Smooth muscle cell (in vitro differentiated cells): ENCODE data around the gene SMIM35. TPM values are rescaled to one million over a fixed set of nuclear protein-coding genes. Genes with fewer than 3 reads are reported as not detected.

Experiments
- DNase-seq: peaks from one replicate; lab custom pipeline; 2025; ENCODE audit not compliant: unreplicated experiment; lab: John Stamatoyannopoulos, UW
- H2AFZ ChIP-seq: fragments of 200-600 bp; sonication (generic); 2 replicates; pipeline ENCODE4 v1.6.0; 2016; ENCODE audit warnings: antibody characterized with exemption, low read depth, mild to moderate bottlenecking
- H3F3A ChIP-seq: fragments of 200-600 bp; sonication (generic); 2 replicates; pipeline ENCODE4 v1.6.0; 2017; ENCODE audit warnings: antibody characterized with exemption, low read depth
- H3K27ac ChIP-seq: fragments of 200-600 bp; sonication (generic); 2 replicates; pipeline ENCODE4 v1.5.1; 2016; ENCODE audit warnings: low read depth, mild to moderate bottlenecking
- H3K27me3 ChIP-seq: fragments of 200-600 bp; sonication (generic); 2 replicates; pipeline ENCODE4 v1.6.1; 2016; ENCODE audit warnings: low read depth, mild to moderate bottlenecking
- H3K36me3 ChIP-seq: fragments of 200-600 bp; sonication (generic); 2 replicates; pipeline ENCODE4 v1.5.1; 2016; ENCODE audit warnings: low read depth
- H3K4me1 ChIP-seq: fragments of 200-600 bp; sonication (generic); 2 replicates; pipeline ENCODE4 v1.5.1; 2016; ENCODE audit warnings: low read depth
- H3K4me2 ChIP-seq: fragments of 200-600 bp; sonication (generic); 2 replicates; pipeline ENCODE4 v1.6.0; 2016; ENCODE audit warnings: mild to moderate bottlenecking
- H3K4me3 ChIP-seq: fragments of 200-600 bp; sonication (generic); 2 replicates; pipeline ENCODE4 v1.5.1; 2016; ENCODE audit warnings: mild to moderate bottlenecking
- H3K79me2 ChIP-seq: fragments of 200-600 bp; sonication (generic); 2 replicates; pipeline ENCODE4 v1.6.0; 2016; ENCODE audit warnings: low read depth, mild to moderate bottlenecking
- H3K9ac ChIP-seq: fragments of 200-600 bp; sonication (generic); 2 replicates; pipeline ENCODE4 v1.6.0; 2016; ENCODE audit warnings: low read depth
- H3K9me3 ChIP-seq: fragments of 200-600 bp; sonication (generic); replicated peaks from 2 replicates; pipeline ENCODE4 v1.5.1; 2016; ENCODE audit warnings: low read depth
- H4K20me1 ChIP-seq: fragments of 200-600 bp; sonication (generic); 2 replicates; pipeline ENCODE4 v1.6.0; 2016; ENCODE audit warnings: low read depth
- WGBS: methylation state at CpG from one replicate; pipeline ENCODE4 v1.1.7; 2016; ENCODE audit warnings: low lambda C conversion rate; 5-methylcytosine and 5-hydroxymethylcytosine counted together
- polyA plus RNA-seq: library from polyadenylated mRNA; unstranded; fragments of >200 nt; fragmentation: Nextera tagmentation; extraction: Ambion mirVana; gene quantifications from 2 replicates; pipeline ENCODE4 v1.2.1, GENCODE V29; 2016
- total RNA-seq: library from RNA; depleted of rRNA; stranded (reverse); fragments of >200 nt; gene quantifications from 2 replicates; pipeline ENCODE4 v1.2.3, GENCODE V29; 2014
- TF ChIP-seq, protein P1 (sequence below): fragments of 200-600 bp; sonication (generic); IDR thresholded peaks from 2 replicates; pipeline ENCODE4 v1.5.1; 2017; ENCODE audit warnings: borderline replicate concordance, mild to moderate bottlenecking, antibody characterized with exemption; ENCODE audit not compliant: insufficient read depth, poor library complexity, severe bottlenecking

The SMIM35 gene
- total and polyA plus RNA-seq, 2 experiments from 2014 or later = not detected

DNA sequence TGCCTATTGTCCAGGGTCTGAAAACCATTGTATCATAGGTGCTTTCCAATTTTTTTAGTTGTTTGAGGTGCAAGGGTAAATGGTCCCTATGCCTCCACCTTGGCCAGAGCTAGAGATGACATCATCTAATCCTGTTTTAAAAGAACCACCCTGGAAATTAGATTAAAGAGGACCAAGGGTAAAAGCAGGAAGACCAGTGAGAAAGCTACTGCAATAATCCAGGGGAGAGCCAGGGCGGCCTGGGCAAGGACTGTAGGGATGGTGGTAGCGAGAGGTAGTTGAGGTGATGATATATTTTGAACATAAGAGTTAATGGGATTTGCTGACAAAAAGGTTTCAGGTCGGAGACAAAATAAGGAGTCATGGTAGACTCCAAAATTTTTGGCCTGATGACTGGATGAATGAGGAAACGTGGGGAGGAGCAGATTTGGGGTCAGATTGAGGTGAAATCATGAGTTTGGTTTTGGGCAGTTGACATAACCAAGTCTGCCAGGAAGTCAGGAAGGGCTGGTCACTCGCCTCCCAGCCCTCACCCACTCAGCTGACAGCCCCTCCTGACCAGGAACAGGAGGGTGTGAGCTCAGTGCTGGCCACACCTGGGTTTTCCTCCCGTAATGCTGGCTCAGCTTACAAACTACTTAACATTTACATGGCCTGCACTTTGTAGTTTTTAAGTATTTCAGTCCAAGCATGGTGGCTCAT, 42.9 kb upstream of the SMIM35 start:
- Histone ChIP-seq H4K20me1 (no peaks in the 10 kb centered on the region), H3K9me3 (no peaks in the 10 kb centered on the region), H3K4me3 (no peak overlapping the region), H3K4me2 (no peak overlapping the region), H3K36me3 (no peaks in the 10 kb centered on the region), H3F3A (no peaks in the 10 kb centered on the region), H3K27me3 (peaks cover 20% of the 10 kb centered on the region), H3K9ac (no peak overlapping the region), H3K79me2 (no peaks in the 10 kb centered on the region), H2AFZ (no peak overlapping the region), H3K4me1 (no peaks in the 10 kb centered on the region), H3K27ac (no peak overlapping the region)
- DNase-seq = no peak
- 94% methylated on average over 6 of the region's 6 CpGs for WGBS
- TF ChIP-seq, protein P1, sequence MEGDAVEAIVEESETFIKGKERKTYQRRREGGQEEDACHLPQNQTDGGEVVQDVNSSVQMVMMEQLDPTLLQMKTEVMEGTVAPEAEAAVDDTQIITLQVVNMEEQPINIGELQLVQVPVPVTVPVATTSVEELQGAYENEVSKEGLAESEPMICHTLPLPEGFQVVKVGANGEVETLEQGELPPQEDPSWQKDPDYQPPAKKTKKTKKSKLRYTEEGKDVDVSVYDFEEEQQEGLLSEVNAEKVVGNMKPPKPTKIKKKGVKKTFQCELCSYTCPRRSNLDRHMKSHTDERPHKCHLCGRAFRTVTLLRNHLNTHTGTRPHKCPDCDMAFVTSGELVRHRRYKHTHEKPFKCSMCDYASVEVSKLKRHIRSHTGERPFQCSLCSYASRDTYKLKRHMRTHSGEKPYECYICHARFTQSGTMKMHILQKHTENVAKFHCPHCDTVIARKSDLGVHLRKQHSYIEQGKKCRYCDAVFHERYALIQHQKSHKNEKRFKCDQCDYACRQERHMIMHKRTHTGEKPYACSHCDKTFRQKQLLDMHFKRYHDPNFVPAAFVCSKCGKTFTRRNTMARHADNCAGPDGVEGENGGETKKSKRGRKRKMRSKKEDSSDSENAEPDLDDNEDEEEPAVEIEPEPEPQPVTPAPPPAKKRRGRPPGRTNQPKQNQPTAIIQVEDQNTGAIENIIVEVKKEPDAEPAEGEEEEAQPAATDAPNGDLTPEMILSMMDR = no peak

DNA sequence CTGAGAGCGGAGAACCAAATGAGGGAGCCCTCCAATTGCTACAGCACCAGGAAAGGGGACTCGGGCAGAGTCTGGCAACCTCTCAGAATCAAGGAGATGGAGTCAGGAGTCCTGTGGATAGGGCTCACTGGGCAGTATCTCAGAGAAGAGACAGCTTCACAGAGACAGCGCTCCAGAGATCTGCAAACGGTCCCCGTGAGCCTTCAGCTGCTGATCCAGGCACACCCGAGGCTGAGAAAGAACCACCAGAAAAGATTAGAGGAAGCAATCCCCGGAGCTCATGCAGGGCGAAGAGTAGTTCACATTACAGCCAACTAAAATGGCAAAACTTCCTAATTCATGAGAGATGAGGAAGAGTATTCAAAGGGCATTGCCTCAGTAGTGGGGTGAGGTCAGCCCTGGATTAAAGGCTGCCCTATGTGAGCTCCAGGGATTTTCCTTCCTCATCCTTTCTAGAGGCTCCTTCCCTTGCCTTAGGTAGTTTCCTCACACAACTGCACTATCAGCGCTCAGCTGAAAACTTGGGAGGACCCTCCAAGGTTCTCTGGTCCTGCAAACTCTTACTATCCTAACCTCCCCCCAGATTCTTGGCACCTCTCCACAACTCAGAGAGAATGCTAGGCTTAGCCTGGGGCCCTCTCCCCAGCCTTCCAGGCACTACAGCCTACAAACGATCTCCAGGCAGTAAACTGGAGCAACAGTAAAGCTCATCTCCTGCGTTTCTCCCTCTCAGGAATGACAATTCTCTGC, 42.1 kb upstream of the SMIM35 start:
- no peaks in the 10 kb centered on the region for H3K9me3 ChIP-seq
- H3K4me2 ChIP-seq = no peak overlapping the region
- H3K4me3 ChIP-seq = no peak overlapping the region
- TF ChIP-seq, protein P1 = no peak
- no peak overlapping the region for H3K27ac ChIP-seq
- peaks cover 13% of the 10 kb centered on the region for H3K27me3 ChIP-seq
- DNase-seq = no peak
- H3K79me2 ChIP-seq = no peaks in the 10 kb centered on the region
- no peaks in the 10 kb centered on the region for H3K4me1 ChIP-seq
- 74% methylated on average over 11 of the region's 11 CpGs for WGBS
- H3K9ac ChIP-seq = no peak overlapping the region
- H2AFZ ChIP-seq = no peak overlapping the region
- H4K20me1 ChIP-seq = no peaks in the 10 kb centered on the region
- H3F3A ChIP-seq = no peaks in the 10 kb centered on the region
- H3K36me3 ChIP-seq = no peaks in the 10 kb centered on the region

DNA sequence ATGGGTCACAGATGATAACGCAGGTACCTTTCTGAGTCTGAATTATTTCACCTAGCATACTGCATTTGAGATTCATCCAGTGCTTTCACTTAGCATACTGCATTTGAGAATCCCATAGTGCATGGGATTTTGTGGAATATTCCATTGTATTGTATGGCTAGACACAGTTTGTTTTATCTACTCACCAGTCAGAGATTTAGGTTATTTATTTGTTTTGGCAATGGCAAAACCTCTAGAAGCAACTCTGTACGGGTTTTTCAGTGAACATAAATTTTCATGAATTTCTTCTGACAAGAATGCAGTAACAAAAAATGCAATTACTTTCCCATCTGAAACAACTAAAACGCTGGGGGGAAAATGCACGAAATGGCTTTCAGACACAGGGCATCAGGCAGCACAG, 41.5 kb upstream of the SMIM35 start:
- Histone ChIP-seq H3K9ac (no peak overlapping the region), H3K4me1 (no peaks in the 10 kb centered on the region), H2AFZ (no peak overlapping the region), H3K4me2 (no peak overlapping the region), H4K20me1 (no peaks in the 10 kb centered on the region), H3K9me3 (no peaks in the 10 kb centered on the region), H3K79me2 (no peaks in the 10 kb centered on the region), H3K36me3 (no peaks in the 10 kb centered on the region), H3K27me3 (peaks cover 11% of the 10 kb centered on the region), H3K27ac (no peak overlapping the region), H3K4me3 (no peak overlapping the region), H3F3A (no peaks in the 10 kb centered on the region)
- WGBS = 83% methylated on average over 4 of the region's 4 CpGs
- no peak for DNase-seq
- TF ChIP-seq, protein P1 = no peak
